Stimulated activated CD4-positive, alpha-beta T cell treated with anti-CD3 and anti-CD28 coated beads, TNF-alpha, amount 100 ng/mL, for 4 hours (primary cell): ENCODE measurements around the gene SAMD9L.

ENCODE experiments used
- DNase-seq, 3 experiments: peaks; one replicate each; pipeline ENCODE4 v3.0.0-alpha.2; 2020; ENCODE audit warnings: low read depth in 3 of 3

SAMD9L gene

DNA sequence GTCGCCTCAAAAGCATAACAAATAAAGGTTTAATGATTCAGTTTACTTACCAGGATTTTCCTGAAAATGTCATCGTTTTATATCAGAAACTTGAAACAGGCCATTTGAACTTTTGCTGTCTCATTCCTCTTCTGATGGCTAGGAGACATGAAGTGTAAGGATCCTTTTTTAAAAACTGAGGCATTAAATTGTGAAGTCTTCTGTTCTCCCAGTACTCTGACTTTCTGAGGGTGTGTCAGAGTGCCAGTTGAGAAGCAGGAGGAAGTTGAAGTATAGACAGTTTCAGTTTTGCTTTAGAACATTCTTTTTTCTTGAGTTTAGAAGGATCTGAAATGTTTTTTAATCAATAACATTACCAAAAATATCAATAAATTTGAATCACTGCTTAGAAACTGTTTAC, at the start of gene SAMD9L:
TSS of gene SAMD9L (minus strand) at position 242 of the 400 bp plus-strand sequence. CDS start 12,414 bp downstream, outside the sequence.
- no peak for DNase-seq

GRCh38 chr7:93196336-93196735, 48.2 kb upstream of the SAMD9L start:
- no peak for DNase-seq

GRCh38 chr7:93194386-93194785, 46.2 kb upstream of the SAMD9L start:
- DNase-seq: no peak

GRCh38 chr7:93188870-93189634, 40.9 kb upstream of the SAMD9L start:
- no peak for DNase-seq

- no peak for DNase-seq
Measured at GRCh38 chr7:93185303-93186027, 37.3 kb upstream of the SAMD9L start.

- no peak for DNase-seq
Measured at GRCh38 chr7:93179173-93179572, 31.0 kb upstream of the SAMD9L start.

- DNase-seq: no peak
Measured at GRCh38 chr7:93178213-93178612, 30.0 kb upstream of the SAMD9L start.

GRCh38 chr7:93176992-93177580, 28.9 kb upstream of the SAMD9L start:
- DNase-seq: no peak

GRCh38 chr7:93175219-93175618, 27.0 kb upstream of the SAMD9L start:
- no peak for DNase-seq

- no peak for DNase-seq
Measured at GRCh38 chr7:93172683-93173082, 24.5 kb upstream of the SAMD9L start.

- no peak for DNase-seq
Measured at GRCh38 chr7:93171606-93172226, 23.5 kb upstream of the SAMD9L start.

- no peak for DNase-seq
Measured at GRCh38 chr7:93165447-93165846, 17.3 kb upstream of the SAMD9L start.

DNA sequence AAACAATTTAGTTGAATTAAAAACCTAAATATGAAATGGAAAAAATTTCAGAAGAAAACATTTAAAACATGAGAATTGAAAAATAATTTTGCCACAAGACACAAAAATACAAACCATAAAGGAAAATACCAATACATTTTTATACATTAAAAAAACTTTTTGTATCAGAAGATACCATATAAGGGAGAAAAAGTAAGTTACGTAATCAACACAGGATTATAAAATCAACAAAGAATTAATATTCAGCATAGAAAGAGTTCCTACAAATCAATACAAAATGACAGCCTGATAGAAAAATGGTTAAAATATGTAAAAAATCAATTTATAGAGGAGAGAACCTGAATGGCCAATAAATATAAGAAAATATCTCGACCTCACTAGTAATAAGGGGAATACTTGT, 16.6 kb upstream of the SAMD9L start:
- no peak for DNase-seq

DNA sequence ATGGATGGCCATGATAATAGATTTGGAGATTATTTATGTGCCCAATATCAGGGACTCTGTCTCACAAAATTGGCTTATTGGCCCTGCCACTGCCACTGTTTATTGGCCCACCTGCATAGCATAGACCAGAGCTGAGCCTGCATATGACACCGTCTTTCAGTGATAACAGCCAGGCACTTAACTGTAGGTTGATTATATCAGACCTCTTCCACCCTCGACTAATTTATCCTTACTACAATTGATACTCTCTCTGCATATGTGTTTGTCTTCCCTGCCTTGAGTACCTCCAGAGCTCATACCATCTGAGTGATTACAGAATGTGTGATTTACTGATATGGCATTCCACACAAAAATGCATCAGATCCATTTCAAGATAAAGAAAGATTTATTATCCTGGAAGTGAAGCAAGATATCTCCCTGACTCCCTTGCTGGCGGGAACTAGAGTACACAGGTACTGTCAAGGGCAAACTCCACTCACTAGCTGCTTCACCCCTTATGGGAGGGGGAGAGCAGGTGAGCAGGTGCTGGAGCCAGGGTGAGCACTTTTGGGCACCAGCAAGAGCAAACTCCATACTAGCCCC, 13.1 kb upstream of the SAMD9L start:
- no peak for DNase-seq

DNA sequence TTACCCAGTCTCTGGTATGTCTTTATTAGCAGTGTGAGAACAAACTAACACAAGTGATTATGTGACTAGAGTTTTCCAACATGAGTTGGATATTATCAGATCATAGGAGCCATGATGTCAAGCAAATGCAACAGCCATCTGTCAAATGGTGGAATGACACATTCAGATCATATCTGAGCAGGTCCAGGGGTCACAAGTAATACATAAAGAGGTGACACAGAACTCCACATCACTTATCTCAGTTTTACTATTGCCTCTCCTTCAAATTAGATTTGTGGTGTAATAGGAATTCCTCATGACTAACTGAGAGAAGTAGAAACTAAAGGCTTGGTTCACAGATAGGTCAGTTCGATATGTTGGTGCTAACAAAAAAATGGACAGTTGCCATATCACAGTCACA, 12.2 kb upstream of the SAMD9L start:
- DNase-seq: no peak

- no peak for DNase-seq
Measured at GRCh38 chr7:93159490-93159889, 11.3 kb upstream of the SAMD9L start.

DNA sequence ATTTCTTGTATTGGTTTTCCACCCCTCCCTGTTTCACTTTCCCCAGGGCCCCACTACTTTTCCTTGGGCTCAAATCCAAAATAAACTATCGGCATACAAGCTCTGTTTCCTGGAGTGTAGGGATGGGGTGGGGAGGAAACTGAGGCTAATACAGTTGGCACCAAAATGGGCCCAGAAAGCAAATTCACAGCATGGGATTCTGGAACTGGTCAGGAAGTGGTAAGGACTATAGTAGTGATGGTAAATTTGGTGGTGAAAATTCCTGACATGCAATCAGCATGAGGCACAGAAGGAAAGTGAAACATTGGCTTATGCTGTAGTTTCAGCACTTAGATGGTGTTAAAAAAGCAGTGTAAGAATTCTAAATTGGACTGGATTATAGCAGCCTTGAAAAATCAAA, 8.7 kb upstream of the SAMD9L start:
- no peak for DNase-seq

DNA sequence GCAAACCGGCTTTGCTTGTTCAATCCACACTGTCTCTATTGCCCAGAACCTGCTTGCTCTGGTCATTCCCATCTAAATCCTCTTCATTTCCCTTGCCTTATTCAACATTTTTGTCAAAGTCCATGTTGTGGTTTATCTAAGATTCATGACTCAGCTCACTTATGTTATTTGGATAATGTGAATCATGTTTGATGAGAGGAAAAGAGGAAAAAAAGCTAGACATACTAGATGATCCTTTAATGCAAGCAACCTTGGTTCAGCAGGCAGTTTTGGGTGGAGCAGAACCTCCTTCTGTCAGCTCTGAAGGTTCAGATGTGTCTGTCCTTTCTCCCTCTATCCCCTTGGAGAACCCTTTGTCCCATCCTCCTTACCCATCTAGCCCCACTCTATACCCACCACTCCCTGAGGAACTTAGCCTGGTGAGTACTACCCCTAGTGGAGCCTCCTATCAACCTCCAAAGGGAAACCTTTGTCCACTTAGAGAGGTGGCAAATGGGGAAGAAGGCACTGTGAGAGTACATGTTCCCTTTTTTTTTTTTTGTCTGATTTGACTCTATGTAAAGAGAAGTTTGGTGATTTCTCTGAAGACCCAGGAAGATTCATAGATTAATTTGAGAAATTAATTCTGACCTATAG, 2.1 kb upstream of the SAMD9L start:
- no peak for DNase-seq

GRCh38 chr7:93148727-93149126, 542 bp upstream of the SAMD9L start:
- DNase-seq: no peak

DNA sequence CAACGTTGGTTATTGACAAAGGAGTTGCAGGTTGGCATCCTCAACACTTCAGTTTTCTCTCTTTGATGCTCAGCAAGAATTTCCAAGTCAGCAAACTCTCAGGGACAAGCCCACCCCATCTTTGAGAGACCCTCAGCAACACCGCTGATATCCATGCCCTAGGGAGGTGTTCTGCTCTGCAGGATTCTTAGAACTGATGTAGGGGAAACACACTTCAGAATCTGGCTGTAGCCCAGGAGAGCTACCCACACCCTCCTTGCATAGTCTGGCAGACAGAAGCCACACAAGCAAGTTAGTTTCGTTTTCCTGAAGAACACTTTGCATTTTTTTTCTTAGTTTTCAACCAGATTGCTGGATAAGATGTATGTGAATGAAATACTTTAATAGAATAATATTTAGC, 822 bp downstream of the SAMD9L start:
- DNase-seq: peak in 2 of 3 experiments; percentile 3 to 5

- DNase-seq: no peak
Measured at GRCh38 chr7:93146472-93147141, 1.6 kb downstream of the SAMD9L start.
